Measurements from ENCODE around the gene URM1.

GRCh38 chr9:128428644-128429512 lies 57.7 kb downstream of the URM1 start:
- TF ChIP-seq POLR2A (IDR thresholded peaks at IDR 0.05) (no peak), CTCF (IDR thresholded peaks at IDR 0.05) (no peak), EP300 (IDR thresholded peaks at IDR 0.05) (no peak)
